Measurements from ENCODE around the gene HMOX1. TPM values are rescaled to one million over a fixed set of nuclear protein-coding genes. Genes with fewer than 3 reads are reported as not detected.

Gene HMOX1
- total and polyA plus RNA-seq, 2 donors (not counting 3 experiments of a cell fraction or from before 2014, with no cell fraction given): 41.1 to 69.1 TPM

DNA sequence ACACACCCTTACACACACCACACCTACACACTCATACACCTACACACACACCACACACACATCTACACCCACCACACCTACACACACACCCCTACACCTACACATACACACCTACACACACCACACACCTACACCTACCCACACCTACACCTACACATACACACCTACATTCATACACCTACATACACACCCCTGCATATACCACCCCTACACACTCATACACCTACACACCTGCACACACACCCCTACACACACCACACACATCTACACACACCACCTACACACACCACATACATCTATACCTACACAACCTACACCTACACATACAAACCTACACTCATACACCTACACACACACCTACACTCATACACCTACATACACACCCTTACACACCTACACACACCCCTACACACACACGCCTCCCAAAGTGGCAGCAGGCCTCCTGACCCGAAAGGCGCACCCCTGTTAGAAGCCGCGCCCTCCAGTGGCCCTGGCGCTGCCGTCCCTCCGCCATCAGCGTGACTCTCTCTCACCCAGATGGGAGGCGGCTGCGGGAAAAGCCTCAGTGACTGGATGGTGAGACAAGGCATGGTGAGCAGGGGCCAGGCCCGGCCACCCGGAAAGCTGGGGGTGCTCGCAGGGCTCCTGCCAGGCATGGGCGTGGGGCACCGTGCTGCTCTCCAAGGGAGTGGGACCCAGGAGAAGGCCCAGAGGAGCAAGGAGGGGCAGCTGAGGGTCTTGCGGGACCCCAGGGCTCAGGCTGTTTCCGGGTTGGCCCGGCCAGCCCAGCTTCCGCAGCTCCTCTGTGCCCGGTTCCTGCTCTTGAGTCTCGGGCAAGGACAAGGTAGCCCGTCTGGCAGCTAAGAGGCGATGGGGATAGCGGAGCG lies 37.0 kb upstream of the HMOX1 start:
- Histone ChIP-seq H3K4me2 (ENCODE audit: insufficient read depth, low read length) (no peak overlapping the region), H3K9me3 (replicated peaks; ENCODE audit: control insufficient read depth, insufficient read depth, low read length) (no peaks in the 10 kb centered on the region), H3K9me1 (replicated peaks; ENCODE audit: control insufficient read depth, extremely low read depth, insufficient read depth, low read length) (no peaks in the 10 kb centered on the region), H3K4me1 (ENCODE audit: control insufficient read depth, extremely low read depth, insufficient read depth, low read length) (no peaks in the 10 kb centered on the region), H3K9ac (replicated peaks; ENCODE audit: extremely low read depth, insufficient read depth, low read length) (no peak overlapping the region), H3K27ac (ENCODE audit: insufficient read depth, low read depth, low read length) (no peak overlapping the region), H3K36me3 (ENCODE audit: control insufficient read depth in 2 of 2, extremely low read depth in 1 of 2, insufficient read depth in 2 of 2, low read length in 2 of 2) (peaks cover 0 to 18% of the 10 kb centered on the region in 2 experiments), H3K27me3 (ENCODE audit: control insufficient read depth in 2 of 2, insufficient read depth in 2 of 2, low read length in 2 of 2) (no peaks in the 10 kb centered on the region), H2AFZ (ENCODE audit: low read depth, low read length) (no peak overlapping the region), H3K4me3 (replicated peaks in 1 of 3; ENCODE audit: insufficient read depth in 1 of 3, low read depth in 1 of 3, low read length in 3 of 3) (no peak overlapping the region), H3K79me2 (ENCODE audit: control insufficient read depth, insufficient read depth, low read length) (no peaks in the 10 kb centered on the region), H4K20me1 (replicated peaks; ENCODE audit: control insufficient read depth, extremely low read depth, insufficient read depth, low read length) (no peaks in the 10 kb centered on the region)
- POLR2A ChIA-PET: no interaction called here
- dilution Hi-C loops (cut with MboI; ENCODE audit: extremely low pct_ligation_motif_present, low sequenced_read_pairs) (no loop called here), intact Hi-C loops (cut with micrococcal nuclease) (no loop called here)
- no peak for DNase-seq (ENCODE audit: low read depth, low spot score)
- BruUV-seq (replicated peaks): TSS peak; percentile 8
- CTCF ChIA-PET: interaction anchor here (0.7 to 1.4 kb wide), 2 partner anchors 8 to 240 kb away, joined by 3 read pairs; no protein-coding TSS in a partner anchor
- no peak for FAIRE-seq
- no peak for TF ChIP-seq FOS (IDR thresholded peaks at IDR 0.05; ENCODE audit: borderline replicate concordance, insufficient read depth, low read length)
- no peak for TF ChIP-seq GATA2 (IDR thresholded peaks at IDR 0.05; ENCODE audit: insufficient read depth, insufficient read length, low read depth, low read length)
- no peak for TF ChIP-seq MYC (IDR thresholded peaks at IDR 0.05; ENCODE audit: low read depth, low read length)
- TF ChIP-seq POLR2AphosphoS5 (IDR thresholded peaks at IDR 0.05; ENCODE audit: insufficient read depth, low read depth, low read length): no peak
- TF ChIP-seq, protein P1, sequence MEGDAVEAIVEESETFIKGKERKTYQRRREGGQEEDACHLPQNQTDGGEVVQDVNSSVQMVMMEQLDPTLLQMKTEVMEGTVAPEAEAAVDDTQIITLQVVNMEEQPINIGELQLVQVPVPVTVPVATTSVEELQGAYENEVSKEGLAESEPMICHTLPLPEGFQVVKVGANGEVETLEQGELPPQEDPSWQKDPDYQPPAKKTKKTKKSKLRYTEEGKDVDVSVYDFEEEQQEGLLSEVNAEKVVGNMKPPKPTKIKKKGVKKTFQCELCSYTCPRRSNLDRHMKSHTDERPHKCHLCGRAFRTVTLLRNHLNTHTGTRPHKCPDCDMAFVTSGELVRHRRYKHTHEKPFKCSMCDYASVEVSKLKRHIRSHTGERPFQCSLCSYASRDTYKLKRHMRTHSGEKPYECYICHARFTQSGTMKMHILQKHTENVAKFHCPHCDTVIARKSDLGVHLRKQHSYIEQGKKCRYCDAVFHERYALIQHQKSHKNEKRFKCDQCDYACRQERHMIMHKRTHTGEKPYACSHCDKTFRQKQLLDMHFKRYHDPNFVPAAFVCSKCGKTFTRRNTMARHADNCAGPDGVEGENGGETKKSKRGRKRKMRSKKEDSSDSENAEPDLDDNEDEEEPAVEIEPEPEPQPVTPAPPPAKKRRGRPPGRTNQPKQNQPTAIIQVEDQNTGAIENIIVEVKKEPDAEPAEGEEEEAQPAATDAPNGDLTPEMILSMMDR (IDR thresholded peaks at IDR 0.05; ENCODE audit: extremely low read depth in 1 of 2, insufficient read depth in 1 of 2, low read depth in 1 of 2, low read length in 2 of 2): no peak
- TF ChIP-seq POLR2A (IDR thresholded peaks at IDR 0.05; ENCODE audit: low read depth, low read length): no peak
- TF ChIP-seq JUN (IDR thresholded peaks at IDR 0.05; ENCODE audit: borderline replicate concordance, insufficient read depth, insufficient read length, low read depth): no peak
- TF ChIP-seq EZH2 (IDR thresholded peaks at IDR 0.05; ENCODE audit: borderline replicate concordance, low read depth, low read length, severe bottlenecking): no peak

Data from endothelial cell of umbilical vein (primary cell).